NCI-H1694 treated with DMSO at 0.1 percent for 48 hours (cell line): ENCODE measurements around the gene ANKRD23.
"Not testable (repeated sequence)": the region's sequence is repeated elsewhere in the genome, so short reads cannot be mapped to it uniquely, and the experiment has no call there.

ENCODE experiments used
- DNase-seq: peaks from one replicate; lab custom pipeline; 2025; lab: John Stamatoyannopoulos, UW

ANKRD23 gene

GRCh38 chr2:96796497-96796896, 47.3 kb downstream of the ANKRD23 start:
- not testable (repeated sequence) for DNase-seq

GRCh38 chr2:96795076-96795475, 48.7 kb downstream of the ANKRD23 start:
- no peak for DNase-seq

- DNase-seq, result no peak
Observed at GRCh38 chr2:96792772-96793749, 50.8 kb downstream of the ANKRD23 start.

- DNase-seq, result no peak
Observed at GRCh38 chr2:96789245-96789617, 54.6 kb downstream of the ANKRD23 start.

- no peak for DNase-seq
Observed at GRCh38 chr2:96788442-96789244, 55.2 kb downstream of the ANKRD23 start.
